ENCODE data around the gene SCARB1. TPM values are rescaled to one million over a fixed set of nuclear protein-coding genes. Genes with fewer than 3 reads are reported as not detected.

SCARB1 gene
- total and polyA plus RNA-seq, 5 experiments from 2014 or later = 2.7 to 7.2 (median 3.9) TPM

- no peak for ATAC-seq
Measured at GRCh38 chr12:124830306-124830705, 33.4 kb downstream of the SCARB1 start.

GRCh38 chr12:124829708-124830304 is 33.9 kb downstream of the SCARB1 start:
- peaks cover 0 to 8% (median 0%) of the 10 kb centered on the region in 9 donors for H3K9me3 Mint-ChIP-seq
- H3K36me3 Mint-ChIP-seq = no peaks in the 10 kb centered on the region
- peak overlapping the region in 1 of 10 donors; percentile 58 for H3K27ac Mint-ChIP-seq
- no peak overlapping the region for H3K4me3 Mint-ChIP-seq
- H3K27me3 Mint-ChIP-seq = no peaks in the 10 kb centered on the region
- DNase-seq (no peak), ATAC-seq (no peak)
- H3K4me1 Mint-ChIP-seq = peaks cover 0 to 4% (median 0%) of the 10 kb centered on the region in 4 donors
- POLR2A ChIA-PET = no interaction called here

More at GRCh38 chr12:124830306-124830705, 33.4 kb downstream of the SCARB1 start:
- H3K27me3 Mint-ChIP-seq = no peaks in the 10 kb centered on the region
- no peak overlapping the region for H3K4me3 Mint-ChIP-seq
- H3K9me3 Mint-ChIP-seq = peaks cover 0 to 8% (median 0%) of the 10 kb centered on the region in 9 donors
- no peaks in the 10 kb centered on the region for H3K36me3 Mint-ChIP-seq
- H3K27ac Mint-ChIP-seq = no peak overlapping the region
- POLR2A ChIA-PET = interaction anchor here (0.6 kb wide), 1 partner anchor 12 kb away, joined by 3 read pairs; no protein-coding TSS in a partner anchor
- DNase-seq = no peak
- peaks cover 0 to 4% (median 0%) of the 10 kb centered on the region in 4 donors for H3K4me1 Mint-ChIP-seq

- Mint-ChIP-seq H3K4me1 (peaks cover 0 to 4% (median 0%) of the 10 kb centered on the region in 4 donors), H3K9me3 (peaks cover 0 to 8% (median 0%) of the 10 kb centered on the region in 9 donors), H3K27ac (peak overlapping the region in 1 of 10 donors; percentile 58), H3K36me3 (no peaks in the 10 kb centered on the region), H3K27me3 (no peaks in the 10 kb centered on the region), H3K4me3 (no peak overlapping the region)
- ATAC-seq (no peak), DNase-seq (no peak)
- POLR2A ChIA-PET = no interaction called here
Measured at GRCh38 chr12:124829008-124829707, 34.5 kb downstream of the SCARB1 start.

- H3K27me3 Mint-ChIP-seq = no peaks in the 10 kb centered on the region
- peaks cover 0 to 4% (median 0%) of the 10 kb centered on the region in 4 donors for H3K4me1 Mint-ChIP-seq
- no peaks in the 10 kb centered on the region for H3K36me3 Mint-ChIP-seq
- H3K27ac Mint-ChIP-seq = peak overlapping the region in 2 of 10 donors; percentile 35 to 61
- DNase-seq (no peak), ATAC-seq (no peak)
- no peak overlapping the region for H3K4me3 Mint-ChIP-seq
- POLR2A ChIA-PET = no interaction called here
- peaks cover 0 to 8% (median 0%) of the 10 kb centered on the region in 9 donors for H3K9me3 Mint-ChIP-seq
Measured at GRCh38 chr12:124828264-124829007, 35.2 kb downstream of the SCARB1 start.

GRCh38 chr12:124827588-124828184 is 36.0 kb downstream of the SCARB1 start:
- Mint-ChIP-seq H3K4me3 (no peak overlapping the region), H3K27me3 (no peaks in the 10 kb centered on the region), H3K9me3 (peaks cover 0 to 8% (median 0%) of the 10 kb centered on the region in 9 donors), H3K27ac (peak overlapping the region in 3 of 10 donors; percentile 23 to 40 (median 38)), H3K4me1 (peaks cover 0 to 2% (median 0%) of the 10 kb centered on the region in 4 donors), H3K36me3 (no peaks in the 10 kb centered on the region)
- ATAC-seq = no peak
- POLR2A ChIA-PET = no interaction called here
- no peak for DNase-seq

- H3K27me3 Mint-ChIP-seq = no peaks in the 10 kb centered on the region
- no peaks in the 10 kb centered on the region for H3K9me3 Mint-ChIP-seq
- no peak overlapping the region for H3K27ac Mint-ChIP-seq
- H3K4me1 Mint-ChIP-seq = no peaks in the 10 kb centered on the region
- H3K4me3 Mint-ChIP-seq = no peak overlapping the region
- no peaks in the 10 kb centered on the region for H3K36me3 Mint-ChIP-seq
- DNase-seq = no peak
- POLR2A ChIA-PET = no interaction called here
- no peak for ATAC-seq
Measured at GRCh38 chr12:124824195-124824594, 39.5 kb downstream of the SCARB1 start.

- POLR2A ChIA-PET = no interaction called here
- no peaks in the 10 kb centered on the region for H3K36me3 Mint-ChIP-seq
- no peak for ATAC-seq
- no peaks in the 10 kb centered on the region for H3K27me3 Mint-ChIP-seq
- no peak overlapping the region for H3K27ac Mint-ChIP-seq
- no peak for DNase-seq
- H3K9me3 Mint-ChIP-seq = no peaks in the 10 kb centered on the region
- H3K4me3 Mint-ChIP-seq = no peak overlapping the region
- H3K4me1 Mint-ChIP-seq = no peaks in the 10 kb centered on the region
Measured at GRCh38 chr12:124823272-124823970, 40.2 kb downstream of the SCARB1 start.

- Mint-ChIP-seq H3K27me3 (no peaks in the 10 kb centered on the region), H3K4me3 (no peak overlapping the region), H3K36me3 (no peaks in the 10 kb centered on the region), H3K27ac (no peak overlapping the region), H3K9me3 (no peaks in the 10 kb centered on the region), H3K4me1 (no peaks in the 10 kb centered on the region)
- ATAC-seq (no peak), DNase-seq (no peak)
- POLR2A ChIA-PET = no interaction called here
Measured at GRCh38 chr12:124822218-124822617, 41.4 kb downstream of the SCARB1 start.

- ATAC-seq (no peak), DNase-seq (no peak)
- Mint-ChIP-seq H3K4me1 (no peaks in the 10 kb centered on the region), H3K36me3 (no peaks in the 10 kb centered on the region), H3K27me3 (no peaks in the 10 kb centered on the region), H3K9me3 (no peaks in the 10 kb centered on the region), H3K4me3 (no peak overlapping the region), H3K27ac (no peak overlapping the region)
- POLR2A ChIA-PET = no interaction called here
Measured at GRCh38 chr12:124821252-124822200, 42.1 kb downstream of the SCARB1 start.

GRCh38 chr12:124820199-124820598 is 43.5 kb downstream of the SCARB1 start:
- Mint-ChIP-seq H3K27me3 (no peaks in the 10 kb centered on the region), H3K4me1 (no peaks in the 10 kb centered on the region), H3K36me3 (peaks cover 0 to 2% (median 0%) of the 10 kb centered on the region in 3 donors), H3K27ac (no peak overlapping the region), H3K4me3 (no peak overlapping the region), H3K9me3 (no peaks in the 10 kb centered on the region)
- no peak for ATAC-seq
- POLR2A ChIA-PET = no interaction called here
- no peak for DNase-seq

GRCh38 chr12:124819525-124819924 is 44.1 kb downstream of the SCARB1 start:
- DNase-seq (no peak), ATAC-seq (no peak)
- Mint-ChIP-seq H3K27ac (no peak overlapping the region), H3K4me3 (no peak overlapping the region), H3K36me3 (peaks cover 0 to 3% (median 0%) of the 10 kb centered on the region in 3 donors), H3K27me3 (no peaks in the 10 kb centered on the region), H3K9me3 (no peaks in the 10 kb centered on the region), H3K4me1 (no peaks in the 10 kb centered on the region)
- POLR2A ChIA-PET = no interaction called here

All from naive thymus-derived CD8-positive, alpha-beta T cell (primary cell).